Raji (cell line): ENCODE measurements around the gene MPPED1.

Experiments used
- POLR2A ChIP-seq: IDR thresholded peaks from 2 replicates; pipeline ENCODE4 v1.6.1; 2011; ENCODE audit warnings: low read depth, low read length, control low read depth; ENCODE audit not compliant: insufficient read depth

The MPPED1 gene

DNA sequence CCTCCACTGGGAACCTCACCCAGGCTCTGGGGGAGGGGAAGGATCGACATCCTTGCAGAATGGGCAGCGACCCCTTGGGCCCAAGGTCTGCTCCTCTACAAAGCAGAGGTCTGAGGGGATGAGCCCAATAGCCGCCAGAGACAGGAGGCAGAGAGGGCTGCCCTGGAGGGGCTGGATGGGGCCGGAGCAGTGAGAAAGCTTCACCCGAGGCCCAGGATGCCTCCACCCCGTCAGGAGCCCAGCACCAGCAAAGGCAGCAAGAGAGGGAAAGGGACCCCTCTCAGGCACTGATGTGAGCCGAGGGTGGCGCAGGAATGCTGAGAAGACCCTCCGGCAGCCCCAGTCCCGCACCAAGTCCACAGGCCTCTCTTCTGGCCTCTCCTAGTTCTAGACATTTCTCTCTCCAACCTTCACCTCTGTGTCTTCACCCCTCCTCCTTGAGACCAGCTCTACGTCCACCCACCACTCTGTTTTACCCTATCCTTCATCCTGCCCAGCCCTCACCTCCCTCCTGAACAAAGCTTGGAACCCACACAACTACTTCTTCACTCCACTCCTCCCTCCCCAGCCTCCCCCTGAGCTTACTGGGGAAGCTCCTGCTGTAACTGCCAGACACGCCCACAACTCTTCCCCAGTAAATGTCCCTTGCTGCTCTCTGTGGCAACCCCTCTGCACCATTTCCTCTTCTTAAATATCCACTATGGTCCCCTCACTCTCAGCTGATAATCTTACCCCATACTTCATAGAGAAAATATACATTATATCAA is 131.9 kb downstream of the MPPED1 start:
- no peak for TF ChIP-seq POLR2A

DNA sequence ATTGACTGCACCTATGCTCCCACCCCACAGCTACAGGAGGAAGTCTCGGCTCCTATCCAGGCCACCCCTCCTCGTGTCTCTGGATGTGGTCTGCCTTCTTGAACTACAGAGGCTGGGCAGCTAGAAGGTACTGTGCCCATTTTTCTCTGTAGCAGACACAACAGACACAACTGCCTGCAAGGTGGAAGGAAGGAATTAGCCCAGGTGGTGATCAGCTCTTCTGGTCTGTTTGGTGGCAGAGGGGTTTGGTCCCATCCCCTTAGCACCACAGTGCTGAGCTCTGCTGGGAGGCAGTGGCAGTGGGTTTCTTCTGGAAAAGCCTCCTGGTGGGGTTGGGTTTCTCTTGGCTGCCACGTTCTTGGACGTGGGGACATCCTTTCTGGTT is 132.5 kb downstream of the MPPED1 start:
- no peak for TF ChIP-seq POLR2A

GRCh38 chr22:43546186-43546585 is 134.4 kb downstream of the MPPED1 start:
- no peak for TF ChIP-seq POLR2A

- no peak for TF ChIP-seq POLR2A
Measured at GRCh38 chr22:43550024-43550620, 138.3 kb downstream of the MPPED1 start.

DNA sequence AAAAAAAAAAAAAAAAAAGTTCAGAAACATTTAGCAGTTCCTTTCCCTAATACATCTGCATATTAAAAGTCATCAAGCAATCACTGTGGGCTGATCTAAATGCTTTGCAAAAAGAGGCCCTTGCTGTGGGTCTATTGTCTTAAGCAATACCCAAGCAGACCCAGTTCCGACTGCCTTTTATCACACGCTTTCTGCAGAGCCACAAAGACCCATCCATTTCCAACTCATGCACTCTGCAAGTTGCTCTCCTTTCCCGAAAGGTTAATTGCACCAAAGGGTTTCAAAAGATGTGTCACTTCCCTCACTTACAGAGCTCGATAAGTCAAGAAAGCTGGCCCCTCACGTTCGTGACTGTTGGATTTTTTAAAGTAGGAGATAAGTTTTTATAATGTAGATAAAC is 138.9 kb downstream of the MPPED1 start:
- TF ChIP-seq POLR2A: no peak

DNA sequence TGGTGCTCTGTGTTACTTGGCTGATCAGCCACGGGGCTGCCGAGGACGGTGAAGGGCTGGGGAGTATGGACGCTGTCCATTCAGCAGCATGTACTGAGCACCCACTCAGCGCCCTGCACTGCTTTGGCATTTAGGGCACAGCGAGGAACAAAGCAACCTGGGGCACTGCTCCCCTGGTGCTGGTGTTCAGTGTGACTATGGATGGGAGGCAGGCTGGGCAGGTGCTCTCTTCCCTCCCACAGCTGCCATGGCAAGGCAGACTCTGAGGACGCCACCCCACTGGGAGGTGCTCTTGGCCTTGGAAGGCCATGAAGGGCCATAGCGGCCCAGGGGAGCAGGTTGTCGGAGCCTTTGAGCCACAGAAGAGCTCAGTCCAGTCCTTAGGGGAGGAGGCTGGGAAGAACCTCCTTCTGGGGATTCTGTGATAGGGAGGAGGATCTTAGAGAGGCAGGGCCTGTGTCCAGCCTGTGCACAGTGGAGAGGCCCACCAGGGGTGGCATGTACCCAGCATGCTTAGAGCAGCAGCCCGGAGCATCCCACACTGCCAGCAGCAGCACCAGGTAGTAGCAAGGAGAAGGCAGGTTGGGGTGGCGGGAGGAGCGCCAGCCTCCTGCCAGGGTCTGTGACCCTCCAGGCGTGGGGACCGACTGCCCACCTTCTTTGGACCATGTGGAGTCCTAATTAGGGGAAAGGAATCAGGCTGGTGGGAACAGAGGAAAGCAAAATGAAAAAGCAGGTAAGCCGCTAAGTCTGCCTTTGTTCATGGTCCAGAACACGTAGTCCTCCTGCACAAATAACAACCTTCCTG is 141.8 kb downstream of the MPPED1 start:
- no peak for TF ChIP-seq POLR2A

GRCh38 chr22:43554259-43554636 is 142.4 kb downstream of the MPPED1 start:
- TF ChIP-seq POLR2A: no peak

- TF ChIP-seq POLR2A: no peak
Measured at GRCh38 chr22:43554694-43555365, 143.0 kb downstream of the MPPED1 start.

- no peak for TF ChIP-seq POLR2A
Measured at GRCh38 chr22:43555561-43556515, 144.0 kb downstream of the MPPED1 start.
